HG03575 (cell line): ENCODE data around the gene ARHGAP6.
"Not testable (repeated sequence)": the region's sequence is repeated elsewhere in the genome, so short reads cannot be mapped to it uniquely, and the experiment has no call there.

Source experiments
- ATAC-seq: cut with Tn5 transposase; IDR thresholded peaks from one replicate; pipeline ENCODE4 v1.9.1; 2021; ENCODE audit not compliant: unreplicated experiment, insufficient number of reproducible peaks, low FRiP score; ENCODE audit errors: extremely low read depth

Gene ARHGAP6

DNA sequence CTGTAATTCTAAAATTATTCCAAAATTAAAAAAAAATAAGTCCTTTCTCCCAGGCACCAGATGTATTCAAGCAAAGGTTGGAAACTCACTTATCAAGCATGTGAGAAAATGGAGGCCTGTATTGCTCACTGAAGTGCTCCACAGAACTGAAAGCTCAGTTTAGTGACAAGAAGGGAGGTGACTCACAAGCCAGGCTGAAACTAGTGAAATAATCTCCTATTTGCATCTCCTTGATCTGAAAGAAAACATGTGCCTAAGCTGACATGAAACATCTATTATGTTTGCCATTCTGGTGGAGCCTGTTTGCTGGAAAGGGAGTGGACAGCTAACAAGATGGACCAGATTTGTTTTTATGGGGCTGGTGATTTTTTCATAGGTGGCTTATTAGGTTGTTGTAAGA lies 426.5 kb downstream of the ARHGAP6 start:
- ATAC-seq, result no peak

DNA sequence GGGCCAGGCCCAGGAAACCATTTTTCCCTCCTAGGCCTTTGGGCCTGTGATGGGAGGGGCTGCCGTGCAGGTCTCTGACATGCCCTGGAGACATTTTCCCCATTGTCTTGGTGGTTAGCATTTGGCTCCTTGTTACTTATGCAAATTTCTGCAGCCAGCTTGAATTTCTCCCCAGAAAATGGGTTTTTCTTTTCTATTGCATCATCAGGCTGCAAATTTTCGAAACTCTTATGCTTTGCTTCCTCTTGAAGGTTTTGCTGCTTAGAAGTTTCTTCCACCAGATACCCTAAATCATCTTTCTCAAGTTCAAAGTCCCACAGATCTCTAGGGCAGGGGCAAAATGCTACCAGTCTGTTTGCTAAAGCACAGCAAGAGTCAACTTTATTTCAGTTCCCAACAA lies 430.3 kb downstream of the ARHGAP6 start:
- ATAC-seq, result not testable (repeated sequence)

DNA sequence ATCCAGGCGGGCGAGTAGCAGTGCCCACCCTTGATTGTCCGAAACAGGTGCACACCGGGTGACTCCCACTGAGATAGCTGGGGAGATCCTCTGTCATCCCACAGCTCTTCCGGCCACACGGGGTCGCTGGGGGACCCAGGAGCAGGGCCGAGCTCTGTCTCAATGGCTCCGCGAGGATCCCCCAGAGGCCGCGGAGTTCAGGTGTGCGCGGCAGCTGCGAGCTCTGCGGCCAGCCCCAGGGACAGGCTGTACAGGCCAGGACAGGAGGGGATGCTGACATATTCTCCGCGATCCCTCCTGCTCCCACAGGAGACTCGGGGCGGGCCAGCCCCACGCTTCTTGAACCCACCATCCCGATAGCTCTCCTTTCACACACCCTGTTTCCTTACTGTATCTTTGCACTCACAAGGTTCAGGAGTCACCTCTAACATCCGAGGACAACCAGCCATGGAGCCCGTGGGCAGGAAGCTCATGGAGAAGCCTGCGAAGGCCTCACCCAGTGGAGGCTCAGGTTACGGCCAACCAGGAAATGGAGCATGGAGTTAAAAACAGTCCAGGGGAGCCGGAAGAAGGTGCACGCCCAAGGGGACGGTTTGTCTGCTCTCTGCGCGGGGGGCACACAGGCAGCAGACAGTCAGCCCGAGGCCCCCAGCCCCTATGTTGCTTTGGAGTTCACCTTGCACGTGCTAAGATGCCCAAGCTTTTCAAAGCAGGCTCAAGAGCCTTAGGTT lies 450.4 kb downstream of the ARHGAP6 start:
- ATAC-seq, result no peak

DNA sequence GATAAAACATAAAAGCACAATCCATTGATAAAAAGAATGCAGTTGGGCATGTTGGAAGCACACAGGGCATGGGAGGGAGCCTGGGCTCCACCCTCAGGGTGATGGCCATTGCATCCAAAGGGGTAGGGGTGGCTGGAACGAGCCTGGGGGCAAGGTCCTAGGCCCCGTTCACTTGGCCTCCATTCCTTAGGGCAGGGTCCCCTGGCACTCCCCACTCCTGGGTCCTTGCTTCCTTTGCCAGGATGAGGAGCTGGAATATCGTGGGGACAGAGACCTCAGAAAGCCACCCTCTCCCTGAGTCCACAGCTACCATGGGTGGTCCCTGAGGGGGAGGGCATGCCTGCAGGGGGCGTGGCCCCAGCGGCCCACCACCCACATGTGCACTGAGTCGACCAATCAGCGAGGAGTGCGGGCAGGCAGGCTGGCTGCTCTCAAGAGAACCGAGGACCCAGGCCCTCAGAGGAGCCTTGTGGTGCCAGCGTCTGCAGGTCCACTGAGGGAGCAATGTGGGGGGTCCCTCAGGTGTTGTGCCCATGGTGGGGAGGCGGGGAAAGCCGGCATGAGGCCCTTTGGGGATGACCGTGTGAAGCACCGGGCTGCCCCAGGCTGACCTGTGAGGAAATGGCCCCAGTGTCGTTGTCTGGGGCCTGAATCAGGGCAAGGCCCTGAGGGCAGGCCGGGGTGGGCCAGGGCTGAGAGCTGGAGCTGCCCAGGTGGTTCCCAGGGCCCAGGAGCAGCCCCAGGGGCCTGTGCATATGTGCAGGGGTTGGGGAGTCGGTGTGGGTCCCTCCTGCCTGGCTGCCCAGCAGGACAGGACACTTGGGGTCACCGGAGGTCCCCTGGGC lies 451.2 kb downstream of the ARHGAP6 start:
- no peak for ATAC-seq

DNA sequence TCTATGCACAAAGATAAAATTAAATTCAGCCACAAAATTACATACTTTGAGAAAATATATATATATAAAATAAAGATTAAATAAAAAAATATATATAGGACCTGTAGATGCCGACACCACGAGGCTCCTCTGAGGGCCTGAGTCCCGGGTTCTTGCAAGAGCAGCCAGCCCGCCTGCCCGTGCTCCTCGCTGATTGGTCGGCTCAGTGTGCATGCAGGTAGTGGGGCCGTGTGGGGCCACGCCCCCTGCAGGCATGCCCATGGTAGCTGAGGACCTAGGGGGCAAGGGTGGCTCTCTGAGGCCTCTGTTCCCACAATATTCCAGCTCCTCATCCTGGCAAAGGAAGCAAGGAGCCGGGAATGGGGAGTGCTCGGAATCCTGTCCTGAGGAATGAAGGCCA lies 453.0 kb downstream of the ARHGAP6 start:
- no peak for ATAC-seq

DNA sequence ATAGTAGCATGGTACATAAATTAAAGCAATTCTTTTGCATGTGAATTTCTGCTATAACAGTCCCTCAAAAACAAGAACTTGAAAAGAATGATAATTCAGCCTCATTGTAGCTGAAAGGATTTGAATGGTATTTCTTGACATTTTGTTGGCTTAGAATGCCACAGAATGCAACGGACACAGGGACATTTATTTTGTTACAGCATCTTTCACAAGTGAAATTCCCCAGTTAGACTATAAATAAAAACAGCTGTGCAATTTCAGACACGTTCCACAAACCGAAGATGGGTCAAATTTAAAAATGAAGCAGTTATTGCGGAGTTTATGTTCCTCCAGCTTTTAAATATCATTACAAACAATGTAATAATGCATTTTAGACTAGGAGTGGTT lies 455.3 kb downstream of the ARHGAP6 start:
- no peak for ATAC-seq

DNA sequence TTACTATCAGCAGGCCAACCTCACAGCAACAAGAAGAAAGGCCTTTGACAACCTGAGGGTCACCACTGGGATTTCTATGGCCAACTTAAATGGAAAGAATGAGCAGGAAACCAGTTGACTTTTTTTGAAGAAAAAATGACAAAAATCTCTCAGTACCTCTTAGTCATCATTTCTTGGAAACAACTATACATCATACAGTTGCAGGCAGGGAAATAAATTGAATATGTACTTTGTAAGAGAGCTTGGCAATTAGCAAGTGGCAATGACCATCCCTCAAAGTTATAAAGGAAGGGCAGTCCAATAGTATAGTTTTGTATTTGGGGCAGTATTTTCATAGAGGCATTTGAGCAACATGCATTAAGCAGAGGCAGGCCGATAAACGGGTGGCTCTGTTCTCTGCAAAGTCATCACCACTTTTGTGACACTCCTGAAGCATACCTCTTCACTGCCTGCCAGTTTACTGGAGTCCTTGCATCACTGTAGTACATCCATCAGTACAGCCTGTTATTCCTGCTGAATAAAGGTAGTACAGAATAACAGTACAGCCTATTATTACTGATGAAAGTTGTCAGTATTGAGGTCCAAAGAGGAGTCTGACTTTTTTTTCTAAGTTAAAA lies 455.8 kb downstream of the ARHGAP6 start:
- ATAC-seq, result no peak

DNA sequence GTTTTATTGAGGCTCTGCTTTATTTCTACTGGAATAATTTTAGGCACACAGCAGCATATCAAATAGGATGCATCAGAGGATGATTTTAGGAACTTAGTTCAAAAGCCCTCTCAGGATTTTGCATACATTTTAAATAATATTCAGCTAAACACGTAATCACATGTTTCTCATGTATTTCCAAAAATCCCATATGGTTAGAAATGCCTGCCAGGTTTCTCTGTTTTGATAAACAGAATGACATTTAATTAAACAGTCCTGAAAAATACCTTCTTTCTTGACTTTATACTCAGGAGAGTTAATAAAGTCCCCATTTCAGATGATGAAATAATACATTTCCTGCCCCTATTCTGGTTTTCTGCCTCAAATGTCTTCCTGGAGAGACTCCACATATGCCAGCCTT lies 459.0 kb downstream of the ARHGAP6 start:
- ATAC-seq, result no peak

DNA sequence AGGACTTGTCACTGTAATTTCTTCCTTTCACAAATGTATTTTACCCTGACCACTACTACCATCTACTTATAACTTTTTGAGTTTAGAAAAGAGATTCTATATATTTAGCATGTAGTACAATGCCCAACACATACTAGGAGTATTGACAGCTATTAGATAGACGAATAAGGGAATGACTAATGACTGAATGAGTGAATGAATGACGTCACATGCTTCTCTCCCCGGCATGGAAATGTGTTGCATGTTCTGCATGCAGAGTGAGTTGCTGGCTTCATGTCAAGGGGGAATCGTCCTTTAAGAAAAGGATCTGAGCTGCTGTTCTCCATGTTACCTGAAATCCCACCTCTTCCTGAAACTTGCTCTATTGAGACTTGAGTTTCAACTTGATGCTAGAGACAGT lies 459.9 kb downstream of the ARHGAP6 start:
- ATAC-seq, result no peak

DNA sequence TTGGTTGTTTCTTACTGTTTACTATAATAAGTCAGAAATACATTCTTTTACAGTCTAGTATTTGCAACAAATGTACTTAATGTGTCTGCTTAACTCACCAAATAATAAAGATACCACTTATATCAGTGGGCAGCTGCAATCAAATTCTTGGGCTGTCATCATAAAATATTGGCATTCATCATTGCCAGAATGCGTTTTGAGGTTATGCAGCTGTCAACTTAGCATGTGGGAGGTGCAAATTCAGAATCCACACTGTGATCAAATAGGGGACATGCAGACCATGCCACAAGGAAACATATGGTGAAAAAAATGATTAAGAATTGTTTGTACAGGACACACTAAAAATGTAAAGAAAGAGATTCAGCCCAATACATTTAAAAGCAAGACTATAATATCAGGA lies 468.0 kb downstream of the ARHGAP6 start:
- ATAC-seq, result no peak

DNA sequence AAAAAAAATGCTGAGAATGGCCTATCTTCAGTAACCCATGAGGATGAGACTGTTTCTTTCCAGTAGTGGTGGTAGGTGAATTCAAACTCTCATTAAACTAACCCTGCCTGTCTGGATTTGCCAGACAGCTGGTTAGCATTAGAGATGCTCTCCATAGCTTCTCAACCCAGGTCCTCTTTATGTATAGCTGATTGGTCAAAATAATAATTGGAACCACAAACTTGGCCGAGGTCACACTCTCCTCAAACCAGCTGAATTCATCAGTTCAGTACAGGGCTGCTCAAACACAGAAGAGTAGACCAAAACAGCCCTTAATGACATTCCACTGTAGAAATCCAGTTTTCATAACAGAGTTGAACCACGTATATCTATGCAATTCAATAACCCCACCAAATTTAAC lies 469.2 kb downstream of the ARHGAP6 start:
- no peak for ATAC-seq

DNA sequence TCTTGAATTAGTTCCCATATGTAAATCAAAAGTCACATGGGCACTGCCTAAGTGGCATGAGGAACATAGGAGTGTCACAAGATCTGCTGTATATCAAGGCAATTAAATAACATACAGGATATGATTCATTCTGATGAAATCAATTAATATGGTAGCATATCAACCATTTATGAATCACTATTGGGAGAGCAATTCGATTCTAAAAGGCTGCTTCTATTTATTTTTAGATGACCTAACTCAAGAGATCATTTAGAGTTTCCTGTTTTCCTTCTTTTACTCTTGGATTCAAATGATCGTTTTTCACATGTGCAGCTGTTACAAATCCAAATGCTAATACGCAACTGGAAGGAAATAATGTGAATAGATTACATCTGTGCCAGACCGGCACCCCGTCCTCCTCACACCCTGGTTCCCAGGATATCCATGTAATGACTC lies 472.7 kb downstream of the ARHGAP6 start:
- no peak for ATAC-seq

DNA sequence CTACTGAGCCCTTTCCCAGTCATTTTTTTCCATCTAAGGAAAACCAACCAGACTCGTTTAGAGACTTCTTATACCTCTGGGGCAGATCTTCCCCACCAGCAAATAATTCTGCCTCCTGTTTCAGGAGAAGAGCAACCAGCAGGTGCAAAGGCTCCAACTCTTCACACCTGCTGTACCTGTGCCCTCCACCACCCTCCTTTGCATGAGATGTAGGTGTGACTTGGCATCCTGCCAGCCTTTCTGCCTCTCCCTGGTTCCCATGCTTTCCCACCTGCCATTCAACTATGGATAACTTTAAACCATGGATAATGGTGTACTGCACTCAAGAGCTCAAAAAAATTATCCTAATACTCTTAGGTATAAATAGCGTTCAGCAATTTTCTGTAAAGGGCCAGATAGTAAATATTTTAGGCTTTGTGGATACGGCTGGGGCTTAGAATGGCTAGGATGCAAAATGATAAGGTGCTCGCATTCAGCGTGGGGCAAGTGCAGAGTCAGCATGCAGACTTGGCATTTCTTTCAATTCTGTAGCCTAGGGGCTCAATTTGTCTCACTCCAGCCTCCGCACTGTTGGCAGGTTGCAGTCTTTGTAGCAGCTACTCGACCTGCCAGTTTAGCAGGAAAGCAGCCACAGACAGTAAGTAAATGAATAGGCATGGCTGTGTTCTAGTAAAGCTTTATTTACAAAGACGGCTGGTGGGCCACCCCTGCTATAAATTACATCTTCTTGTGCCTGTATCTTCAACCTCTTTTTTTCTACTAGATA lies 474.8 kb downstream of the ARHGAP6 start:
- no peak for ATAC-seq

DNA sequence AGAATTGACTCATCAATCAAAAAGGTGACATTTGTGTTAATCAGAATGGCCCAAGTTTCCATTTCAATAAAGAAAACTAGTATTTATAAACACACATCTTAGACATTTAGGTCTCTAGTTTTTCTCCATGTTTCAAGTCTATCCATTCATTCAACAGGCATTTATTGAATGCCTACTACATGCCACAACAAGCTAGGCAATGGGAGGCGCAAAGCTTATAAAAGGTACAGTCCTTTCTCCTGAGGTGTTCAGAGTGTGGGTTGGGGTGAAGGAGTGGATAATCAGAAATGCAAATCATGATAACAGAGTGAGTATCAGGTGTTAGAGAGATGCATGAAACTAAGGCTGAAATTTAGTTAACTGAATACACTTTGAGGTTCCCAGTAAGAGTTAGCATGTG lies 476.6 kb downstream of the ARHGAP6 start:
- ATAC-seq, result no peak

DNA sequence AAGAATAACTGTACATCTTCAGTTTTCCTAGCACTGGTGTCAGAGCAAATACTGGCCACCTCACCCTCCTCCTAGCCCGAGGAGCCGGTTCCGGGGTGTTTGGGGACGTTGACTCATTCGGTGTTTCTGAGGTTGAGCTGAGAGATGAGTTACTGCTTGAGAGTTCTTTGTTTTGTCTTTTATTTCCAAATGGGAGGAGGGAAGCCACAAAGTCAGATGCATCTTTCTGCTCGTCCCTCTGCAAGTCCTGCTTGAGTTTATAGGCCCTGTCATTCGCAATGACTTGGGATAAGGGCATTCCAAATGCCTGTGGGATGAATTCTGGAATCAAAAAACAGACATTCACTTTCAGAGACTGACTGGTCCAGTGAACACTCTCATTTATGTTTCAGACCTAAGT lies 477.1 kb downstream of the ARHGAP6 start:
- no peak for ATAC-seq

DNA sequence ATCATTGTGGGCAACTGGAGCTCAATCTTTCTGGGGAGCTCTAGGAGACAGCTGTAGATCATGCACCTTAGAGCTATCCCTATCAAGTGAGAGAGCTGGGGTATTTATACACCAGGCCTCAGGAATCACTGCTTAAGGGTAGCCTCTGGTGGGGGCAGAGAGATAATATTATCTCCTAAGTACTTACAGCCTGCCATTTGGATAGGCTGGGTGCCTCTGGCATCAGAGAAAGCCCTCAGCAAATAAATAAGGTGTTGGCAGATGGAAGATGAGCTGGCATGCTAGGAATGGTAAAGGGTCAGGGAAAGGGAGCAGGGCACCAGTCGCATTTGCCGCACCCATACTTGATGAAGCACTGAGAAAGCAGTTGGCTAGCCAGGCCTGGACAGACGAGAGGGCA lies 478.7 kb downstream of the ARHGAP6 start:
- no peak for ATAC-seq

DNA sequence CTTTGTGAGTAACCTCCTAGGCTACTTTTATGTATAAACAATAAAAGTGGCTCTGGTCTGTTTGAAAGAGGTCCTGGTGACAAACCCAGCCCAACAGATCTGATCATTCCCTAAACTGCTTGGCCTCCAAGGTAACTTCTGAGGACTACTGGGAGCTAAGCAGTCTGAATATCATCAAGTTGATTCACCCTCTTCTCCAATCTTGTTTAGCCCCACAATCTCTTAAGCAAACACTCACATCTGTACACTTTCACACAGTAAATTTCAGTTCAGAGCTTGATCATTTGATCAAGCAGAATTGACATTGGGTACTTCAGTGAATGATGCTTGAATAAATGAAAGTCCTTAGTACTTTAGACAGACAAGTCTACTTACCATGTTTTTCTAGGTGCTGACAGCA lies 479.9 kb downstream of the ARHGAP6 start:
- no peak for ATAC-seq

DNA sequence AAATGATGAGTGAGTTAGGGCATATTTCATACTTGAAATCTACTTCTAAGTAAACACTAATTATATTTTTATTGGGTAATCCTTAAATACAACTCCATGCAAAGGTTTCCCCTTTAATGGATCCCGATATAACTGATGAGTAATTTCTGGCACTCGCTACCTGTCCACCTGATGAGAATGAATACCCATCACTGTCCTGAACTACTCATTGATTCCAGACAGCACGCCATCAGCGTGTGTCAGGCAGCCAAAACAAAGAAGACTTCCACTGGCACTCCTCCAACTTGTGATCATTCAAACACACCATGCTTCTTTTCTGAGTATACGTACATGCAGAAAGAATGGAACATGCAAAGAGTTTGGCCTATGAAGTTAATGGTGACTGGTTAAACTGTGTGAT lies 485.1 kb downstream of the ARHGAP6 start:
- no peak for ATAC-seq

DNA sequence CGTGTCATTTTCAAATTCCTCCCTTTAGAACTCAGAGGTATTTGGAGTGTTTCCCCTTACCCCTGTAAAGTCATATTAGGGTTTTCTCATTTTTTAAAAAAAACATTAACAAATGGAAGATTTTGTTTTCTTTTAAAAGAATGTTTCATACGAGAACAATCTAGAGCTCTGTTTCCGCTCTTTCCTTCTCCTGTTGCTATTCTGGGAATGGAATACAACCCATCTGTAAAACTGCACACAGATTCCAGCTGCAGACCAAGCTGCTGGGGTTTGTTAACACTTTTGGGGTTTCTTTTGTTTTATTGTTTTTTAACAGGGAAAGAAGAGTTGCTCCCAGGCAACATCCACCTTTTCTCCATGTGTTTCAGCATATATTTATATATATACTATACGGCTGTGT lies 493.3 kb downstream of the ARHGAP6 start:
- no peak for ATAC-seq
